ENCODE results near the gene MAD1L1.

- TF ChIP-seq EZH2 (IDR thresholded peaks at IDR 0.05; ENCODE audit: insufficient read depth, low read length), result no peak
- TF ChIP-seq, protein P1, sequence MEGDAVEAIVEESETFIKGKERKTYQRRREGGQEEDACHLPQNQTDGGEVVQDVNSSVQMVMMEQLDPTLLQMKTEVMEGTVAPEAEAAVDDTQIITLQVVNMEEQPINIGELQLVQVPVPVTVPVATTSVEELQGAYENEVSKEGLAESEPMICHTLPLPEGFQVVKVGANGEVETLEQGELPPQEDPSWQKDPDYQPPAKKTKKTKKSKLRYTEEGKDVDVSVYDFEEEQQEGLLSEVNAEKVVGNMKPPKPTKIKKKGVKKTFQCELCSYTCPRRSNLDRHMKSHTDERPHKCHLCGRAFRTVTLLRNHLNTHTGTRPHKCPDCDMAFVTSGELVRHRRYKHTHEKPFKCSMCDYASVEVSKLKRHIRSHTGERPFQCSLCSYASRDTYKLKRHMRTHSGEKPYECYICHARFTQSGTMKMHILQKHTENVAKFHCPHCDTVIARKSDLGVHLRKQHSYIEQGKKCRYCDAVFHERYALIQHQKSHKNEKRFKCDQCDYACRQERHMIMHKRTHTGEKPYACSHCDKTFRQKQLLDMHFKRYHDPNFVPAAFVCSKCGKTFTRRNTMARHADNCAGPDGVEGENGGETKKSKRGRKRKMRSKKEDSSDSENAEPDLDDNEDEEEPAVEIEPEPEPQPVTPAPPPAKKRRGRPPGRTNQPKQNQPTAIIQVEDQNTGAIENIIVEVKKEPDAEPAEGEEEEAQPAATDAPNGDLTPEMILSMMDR (IDR thresholded peaks at IDR 0.05; ENCODE audit: insufficient read depth, low read depth, low read length), result no peak
Measured at GRCh38 chr7:1865571-1866255, 367.0 kb downstream of the MAD1L1 start.
